HEK293 (cell line): ENCODE measurements around the gene MESP2.
A peak's percentile ranks its signal among the peaks of the same experiment; 100 is the strongest.

Experiments
- CTCF ChIA-PET: fragments of 350-600 bp; formaldehyde crosslinking; extraction: SDS; loops from one replicate; lab custom pipeline; 2021; ENCODE audit warnings: antibody characterized with exemption; lab: Yijun Ruan, JAX
- POLR2A ChIA-PET: fragments of 300-600 bp; formaldehyde crosslinking; extraction: SDS; loops from one replicate; lab custom pipeline; 2020; ENCODE audit warnings: antibody characterized with exemption, inconsistent platforms; lab: Yijun Ruan, JAX
- H3K27ac ChIP-seq: fragments of 200-500 bp; sonication (Bioruptor generic); 2 replicates; pipeline ENCODE4 v1.5.1; 2014; ENCODE audit warnings: low read depth, low read length, control low read depth, inconsistent platforms; ENCODE audit errors: extremely low read depth
- H3K36me3 ChIP-seq, 2 experiments: fragments of 200-500 bp in 1 of 2; sonication (Bioruptor generic) in 1 of 2; 1 replicate in 1 of 2; 2 replicates in 1 of 2; pipeline ENCODE4 v1.5.1; 2014 to 2017; ENCODE audit warnings: inconsistent platforms in 2 of 2, low read length in 2 of 2; ENCODE audit not compliant: control insufficient read depth in 2 of 2, insufficient read depth in 1 of 2
- H3K4me1 ChIP-seq: fragments of 200-500 bp; sonication (Bioruptor generic); 2 replicates; pipeline ENCODE4 v1.5.1; 2014; ENCODE audit warnings: mild to moderate bottlenecking, low read length, inconsistent platforms; ENCODE audit not compliant: control insufficient read depth, insufficient read depth
- H3K4me3 ChIP-seq: 2 replicates; pipeline ENCODE4 v1.5.1; 2011; ENCODE audit warnings: low read depth, mild to moderate bottlenecking, control low read depth, low read length, moderate library complexity
- H3K9me3 ChIP-seq: fragments of 200-500 bp; sonication (Bioruptor generic); 2 replicates; pipeline ENCODE4 v1.5.1; 2014; ENCODE audit warnings: low read depth, low read length, inconsistent platforms; ENCODE audit not compliant: control insufficient read depth, insufficient read depth
- CTCF ChIP-seq: fragments of 450-650 bp; formaldehyde crosslinking; IDR thresholded peaks from 2 replicates; pipeline ENCODE4 v1.5.1; 2016; ENCODE audit warnings: missing biosample characterization, missing genetic modification characterization
- GLIS1 ChIP-seq: fragments of 450-650 bp; formaldehyde crosslinking; IDR thresholded peaks from 2 replicates; pipeline ENCODE4 v1.5.1; 2016; ENCODE audit warnings: missing biosample characterization, missing genetic modification characterization
- GLIS2 ChIP-seq: fragments of 450-650 bp; formaldehyde crosslinking; IDR thresholded peaks from 2 replicates; pipeline ENCODE4 v1.5.1; 2016; ENCODE audit warnings: missing biosample characterization, missing genetic modification characterization
- KLF1 ChIP-seq: fragments of 450-650 bp; formaldehyde crosslinking; IDR thresholded peaks from 2 replicates; pipeline ENCODE4 v1.5.1; 2016; ENCODE audit warnings: missing biosample characterization, missing genetic modification characterization
- KLF17 ChIP-seq: fragments of 450-650 bp; formaldehyde crosslinking; IDR thresholded peaks from 2 replicates; pipeline ENCODE4 v1.5.1; 2016; ENCODE audit warnings: missing biosample characterization, missing genetic modification characterization
- KLF7 ChIP-seq: fragments of 450-650 bp; formaldehyde crosslinking; IDR thresholded peaks from 2 replicates; pipeline ENCODE4 v1.5.1; 2016; ENCODE audit warnings: missing biosample characterization, missing genetic modification characterization, borderline replicate concordance
- MZF1 ChIP-seq: fragments of 450-650 bp; formaldehyde crosslinking; IDR thresholded peaks from 2 replicates; pipeline ENCODE4 v1.5.1; 2017; ENCODE audit warnings: missing biosample characterization, missing genetic modification characterization, borderline replicate concordance
- OVOL3 ChIP-seq: fragments of 450-650 bp; formaldehyde crosslinking; IDR thresholded peaks from 2 replicates; pipeline ENCODE4 v1.5.1; 2016; ENCODE audit warnings: missing biosample characterization, missing genetic modification characterization
- SCRT2 ChIP-seq: fragments of 450-650 bp; formaldehyde crosslinking; IDR thresholded peaks from 2 replicates; pipeline ENCODE4 v1.5.1; 2016; ENCODE audit warnings: missing biosample characterization, missing genetic modification characterization
- SP3 ChIP-seq: fragments of 450-650 bp; formaldehyde crosslinking; IDR thresholded peaks from 2 replicates; pipeline ENCODE4 v1.5.1; 2016; ENCODE audit warnings: missing biosample characterization, missing genetic modification characterization
- YY1 ChIP-seq: fragments of 450-650 bp; formaldehyde crosslinking; IDR thresholded peaks from 2 replicates; pipeline ENCODE4 v1.5.1; 2018; ENCODE audit warnings: missing biosample characterization, missing genetic modification characterization
- ZBTB11 ChIP-seq: fragments of 450-650 bp; formaldehyde crosslinking; conservative IDR thresholded peaks from 2 replicates; pipeline ENCODE4 v1.5.1; 2016; ENCODE audit warnings: low read depth, missing biosample characterization, missing genetic modification characterization
- ZBTB17 ChIP-seq: fragments of 450-650 bp; formaldehyde crosslinking; IDR thresholded peaks from 2 replicates; pipeline ENCODE4 v1.5.1; 2016; ENCODE audit warnings: missing biosample characterization, missing genetic modification characterization
- ZBTB8A ChIP-seq: fragments of 450-650 bp; formaldehyde crosslinking; IDR thresholded peaks from 2 replicates; pipeline ENCODE4 v1.5.1; 2016; ENCODE audit warnings: missing biosample characterization, missing genetic modification characterization
- ZEB2 ChIP-seq: fragments of 450-650 bp; formaldehyde crosslinking; IDR thresholded peaks from 2 replicates; pipeline ENCODE4 v1.5.1; 2016; ENCODE audit warnings: missing biosample characterization, missing genetic modification characterization
- ZNF138 ChIP-seq: fragments of 450-650 bp; formaldehyde crosslinking; IDR thresholded peaks from 2 replicates; pipeline ENCODE4 v1.5.1; 2016; ENCODE audit warnings: missing biosample characterization, missing genetic modification characterization, borderline replicate concordance
- ZNF302 ChIP-seq: fragments of 450-650 bp; formaldehyde crosslinking; IDR thresholded peaks from 2 replicates; pipeline ENCODE4 v1.5.1; 2016; ENCODE audit warnings: missing biosample characterization, missing genetic modification characterization, low read depth
- ZNF350 ChIP-seq: fragments of 450-650 bp; formaldehyde crosslinking; IDR thresholded peaks from 2 replicates; pipeline ENCODE4 v1.5.0; 2017; ENCODE audit warnings: missing biosample characterization, mild to moderate bottlenecking, missing genetic modification characterization
- ZNF501 ChIP-seq: fragments of 450-650 bp; formaldehyde crosslinking; IDR thresholded peaks from 2 replicates; pipeline ENCODE4 v1.5.1; 2016; ENCODE audit warnings: missing biosample characterization, missing genetic modification characterization
- ZNF514 ChIP-seq: fragments of 450-650 bp; formaldehyde crosslinking; IDR thresholded peaks from 2 replicates; pipeline ENCODE4 v1.5.1; 2016; ENCODE audit warnings: missing biosample characterization, missing genetic modification characterization
- ZNF571 ChIP-seq: fragments of 450-650 bp; formaldehyde crosslinking; IDR thresholded peaks from 2 replicates; pipeline ENCODE4 v1.5.0; 2017; ENCODE audit warnings: missing biosample characterization, missing genetic modification characterization
- ZNF585B ChIP-seq: fragments of 450-650 bp; formaldehyde crosslinking; IDR thresholded peaks from 2 replicates; pipeline ENCODE4 v1.5.1; 2016; ENCODE audit warnings: missing biosample characterization, missing genetic modification characterization
- ZNF600 ChIP-seq: fragments of 450-650 bp; formaldehyde crosslinking; IDR thresholded peaks from 2 replicates; pipeline ENCODE4 v1.5.1; 2016; ENCODE audit warnings: missing biosample characterization, missing genetic modification characterization
- ZNF624 ChIP-seq: fragments of 450-650 bp; formaldehyde crosslinking; IDR thresholded peaks from 2 replicates; pipeline ENCODE4 v1.5.1; 2017; ENCODE audit warnings: missing biosample characterization, missing genetic modification characterization
- ZNF645 ChIP-seq: fragments of 450-650 bp; formaldehyde crosslinking; IDR thresholded peaks from 2 replicates; pipeline ENCODE4; 2016; ENCODE audit warnings: missing biosample characterization, missing genetic modification characterization
- ZNF654 ChIP-seq: fragments of 450-650 bp; formaldehyde crosslinking; IDR thresholded peaks from 2 replicates; pipeline ENCODE4 v1.5.1; 2016; ENCODE audit warnings: low read depth, missing biosample characterization, missing genetic modification characterization
- ZNF664 ChIP-seq: fragments of 450-650 bp; formaldehyde crosslinking; IDR thresholded peaks from 2 replicates; pipeline ENCODE4 v1.5.1; 2016; ENCODE audit warnings: missing biosample characterization, missing genetic modification characterization
- ZNF776 ChIP-seq: fragments of 450-650 bp; formaldehyde crosslinking; IDR thresholded peaks from 2 replicates; pipeline ENCODE4 v1.5.0; 2017; ENCODE audit warnings: missing biosample characterization, missing genetic modification characterization, borderline replicate concordance
- ZNF785 ChIP-seq: fragments of 450-650 bp; formaldehyde crosslinking; IDR thresholded peaks from 2 replicates; pipeline ENCODE4 v1.5.1; 2016; ENCODE audit warnings: missing biosample characterization, missing genetic modification characterization
- ZNF830 ChIP-seq: fragments of 450-650 bp; IDR thresholded peaks from 2 replicates; pipeline ENCODE4 v1.5.0; 2018; ENCODE audit warnings: missing biosample characterization, missing genetic modification characterization, low read depth, mild to moderate bottlenecking, moderate library complexity

The MESP2 gene

GRCh38 chr15:89735773-89736172 is 40.4 kb upstream of the MESP2 start:
- ChIA-PET CTCF (interaction anchor here (1.6 to 2.1 kb wide), 2 partner anchors 26 to 139 kb away, joined by 6 to 10 read pairs; no protein-coding TSS in a partner anchor), POLR2A (no interaction called here)
- Histone ChIP-seq H3K4me1 (no peaks in the 10 kb centered on the region), H3K9me3 (no peaks in the 10 kb centered on the region), H3K4me3 (no peak overlapping the region), H3K36me3 (no peaks in the 10 kb centered on the region), H3K27ac (no peak overlapping the region)
- TF ChIP-seq ZNF302 (tag by site-specific recombination) (no peak), KLF7 (tag by site-specific recombination) (no peak), ZNF514 (tag by site-specific recombination) (no peak), SP3 (tag by site-specific recombination) (no peak), OVOL3 (no peak), ZNF624 (tag by site-specific recombination) (no peak), SCRT2 (tag by site-specific recombination) (no peak), ZNF585B (tag by site-specific recombination) (no peak), ZNF776 (tag by site-specific recombination) (no peak), ZNF645 (tag by site-specific recombination) (no peak)

- POLR2A ChIA-PET = interaction anchor here (1.0 to 1.1 kb wide), 3 partner anchors 10 to 158 kb away, joined by 3 to 8 read pairs (median 3); partner anchors contain the start of gene MESP1
- H3K36me3 ChIP-seq = no peaks in the 10 kb centered on the region
- CTCF ChIA-PET = interaction anchor here (0.6 to 4.0 kb wide), 38 partner anchors 9 to 1466 kb away, joined by 3 to 73 read pairs (median 5); partner anchors contain the start of genes MESP1, PEX11A and WDR93
- H3K9me3 ChIP-seq = no peaks in the 10 kb centered on the region
- H3K4me1 ChIP-seq = no peaks in the 10 kb centered on the region
- no peak overlapping the region for H3K4me3 ChIP-seq
- 0 out of 2 replicates have a peak, but pooled peaks have one; percentile 11 for TF ChIP-seq KLF1 (tag by site-specific recombination)
- TF ChIP-seq ZNF830 (tag by site-specific recombination) = no peak
- no peak for TF ChIP-seq ZNF571
- 0 out of 2 replicates have a peak, but pooled peaks have one; percentile 13 for TF ChIP-seq KLF17 (tag by site-specific recombination)
- TF ChIP-seq ZNF785 = no peak
- TF ChIP-seq ZNF501 = no peak
- peak; percentile 44 for TF ChIP-seq GLIS1 (tag by site-specific recombination)
- TF ChIP-seq ZNF350 (tag by site-specific recombination) = no peak
- TF ChIP-seq ZNF600 (tag by site-specific recombination) = peak; percentile 50; the same call in 1 of the 2 replicates
- TF ChIP-seq ZBTB11 (tag by site-specific recombination) = no peak
- 0 out of 2 replicates have a peak, but pooled peaks have one; percentile 9 for TF ChIP-seq ZBTB8A
- peak; percentile 88 for TF ChIP-seq ZNF654 (tag by site-specific recombination)
- TF ChIP-seq CTCF (tag by site-specific recombination) = peak; percentile 86
- TF ChIP-seq ZEB2 (tag by site-specific recombination) = peak; percentile 27; the same call in 1 of the 2 replicates
- no peak for TF ChIP-seq MZF1 (tag by site-specific recombination)
- no peak for TF ChIP-seq ZNF138 (tag by site-specific recombination)
- no peak for TF ChIP-seq YY1 (tag by site-specific recombination)
- peak; percentile 24; the same call in 1 of the 2 replicates for TF ChIP-seq GLIS2 (tag by site-specific recombination)
- peak; percentile 47; the same call in 1 of the 2 replicates for TF ChIP-seq ZBTB17 (tag by site-specific recombination)
- no peak for TF ChIP-seq ZNF664 (tag by site-specific recombination)
- H3K27ac ChIP-seq = no peak overlapping the region
Measured at GRCh38 chr15:89740137-89740536, 36.0 kb upstream of the MESP2 start.
